Keratinocyte (primary cell): Measurements from ENCODE around the gene ASCC3. TPM values are rescaled to one million over a fixed set of nuclear protein-coding genes. Genes with fewer than 3 reads are reported as not detected.

ENCODE experiments used
- DNase-seq: peaks from one replicate; pipeline ENCODE4 v3.0.0-alpha.2; 2011; ENCODE audit warnings: low read depth, missing footprints, low spot score
- FAIRE-seq: peaks from 2 replicates; lab custom pipeline; 2011; peaks lifted over from hg19 to GRCh38; lab: Jason Lieb, UNC
- H2AFZ ChIP-seq: 2 replicates; pipeline ENCODE4 v1.6.0; 2012; ENCODE audit warnings: low read length, control low read depth, inconsistent platforms; ENCODE audit not compliant: control insufficient read depth
- H3K27ac ChIP-seq: 2 replicates; pipeline ENCODE4 v1.5.1; 2011; ENCODE audit warnings: low read length; ENCODE audit not compliant: control insufficient read depth, insufficient read depth
- H3K27me3 ChIP-seq: 3 replicates; pipeline ENCODE4 v1.6.0; 2011; ENCODE audit warnings: low read length; ENCODE audit not compliant: control insufficient read depth, insufficient read depth; ENCODE audit errors: extremely low read depth
- H3K36me3 ChIP-seq, 2 experiments: 2 replicates in 1 of 2; 3 replicates in 1 of 2; pipeline ENCODE4 v1.5.1; 2011; ENCODE audit warnings: low read length in 2 of 2, mild to moderate bottlenecking in 1 of 2; ENCODE audit not compliant: control insufficient read depth in 2 of 2, insufficient read depth in 2 of 2; ENCODE audit errors: extremely low read depth in 1 of 2
- H3K4me1 ChIP-seq: 3 replicates; pipeline ENCODE4 v1.5.1; 2011; ENCODE audit warnings: low read length; ENCODE audit not compliant: control insufficient read depth, insufficient read depth; ENCODE audit errors: extremely low read depth
- H3K4me2 ChIP-seq: 3 replicates; pipeline ENCODE4 v1.6.0; 2011; ENCODE audit warnings: low read depth, low read length; ENCODE audit not compliant: control insufficient read depth, insufficient read depth; ENCODE audit errors: extremely low read depth
- H3K4me3 ChIP-seq, 3 experiments: fragments of 200-600 bp in 1 of 3; sonication (generic) in 1 of 3; 2 replicates in 2 of 3; 3 replicates in 1 of 3; pipeline ENCODE4 v1.5.1; 2011 to 2016; ENCODE audit warnings: low read length in 3 of 3, mild to moderate bottlenecking in 3 of 3, control low read depth in 2 of 3, inconsistent platforms in 1 of 3, low read depth in 1 of 3, mixed read lengths in 1 of 3, mixed run types in 1 of 3, moderate library complexity in 1 of 3; ENCODE audit not compliant: control insufficient read depth in 2 of 3, insufficient read depth in 2 of 3; ENCODE audit errors: extremely low read depth in 1 of 3
- H3K79me2 ChIP-seq: 2 replicates; pipeline ENCODE4 v1.6.0; 2012; ENCODE audit warnings: low read length; ENCODE audit not compliant: control insufficient read depth, insufficient read depth
- H3K9ac ChIP-seq: 3 replicates; pipeline ENCODE4 v1.6.0; 2011; ENCODE audit warnings: low read length; ENCODE audit not compliant: control insufficient read depth, insufficient read depth; ENCODE audit errors: extremely low read depth
- H3K9me1 ChIP-seq: 3 replicates; pipeline ENCODE4 v1.6.0; 2011; ENCODE audit warnings: low read length; ENCODE audit not compliant: control insufficient read depth, insufficient read depth; ENCODE audit errors: extremely low read depth
- H3K9me3 ChIP-seq: 2 replicates; pipeline ENCODE4 v1.5.1; 2012; ENCODE audit warnings: low read depth, low read length; ENCODE audit not compliant: control insufficient read depth
- H4K20me1 ChIP-seq: 3 replicates; pipeline ENCODE4 v1.6.0; 2011; ENCODE audit warnings: low read length; ENCODE audit not compliant: control insufficient read depth, insufficient read depth; ENCODE audit errors: extremely low read depth
- EZH2 ChIP-seq: IDR thresholded peaks from one replicate; pipeline ENCODE4 v1.6.1; 2012; ENCODE audit warnings: inconsistent platforms, mild to moderate bottlenecking, low read length, moderate library complexity
- dilution Hi-C: fragments of 300-500 bp; cut with MboI; formaldehyde crosslinking; loops from one replicate; pipeline ENCODE4 v1.7.0; 2020; ENCODE audit warnings: low sequenced_read_pairs; ENCODE audit not compliant: extremely low pct_ligation_motif_present
- polyA plus RNA-seq, 5 experiments: library from polyadenylated mRNA; depleted of rRNA in 3 of 5; stranded (reverse) in 3 of 5; stranded (forward) in 1 of 5; unstranded in 1 of 5; fragments of >200 nt; gene quantifications; 1 replicate in 1 of 5; 2 replicates in 3 of 5; 3 replicates in 1 of 5; pipeline versions ENCODE4 v1.2.1 to v1.2.3, GENCODE V29; 2011 to 2012; ENCODE audit warnings: missing spikeins in 2 of 5, low read depth in 1 of 5, low replicate concordance in 1 of 5
- TF ChIP-seq, protein P1 (sequence below), 3 experiments: IDR thresholded peaks in 1 of 3; conservative IDR thresholded peaks in 1 of 3; optimal IDR thresholded peaks in 1 of 3; 2 replicates in 2 of 3; 3 replicates in 1 of 3; pipeline versions ENCODE3 to v1.5.1; 2011; ENCODE audit warnings: low read length in 3 of 3, mild to moderate bottlenecking in 3 of 3, moderate library complexity in 2 of 3, control low read depth in 1 of 3, inconsistent platforms in 1 of 3; ENCODE audit not compliant: insufficient read depth in 2 of 3; ENCODE audit errors: extremely low read depth in 1 of 3

ASCC3 gene
- polyA plus RNA-seq, 1 donor (not counting 4 experiments of a cell fraction or from before 2014, with no cell fraction given) = 58.6 TPM

DNA sequence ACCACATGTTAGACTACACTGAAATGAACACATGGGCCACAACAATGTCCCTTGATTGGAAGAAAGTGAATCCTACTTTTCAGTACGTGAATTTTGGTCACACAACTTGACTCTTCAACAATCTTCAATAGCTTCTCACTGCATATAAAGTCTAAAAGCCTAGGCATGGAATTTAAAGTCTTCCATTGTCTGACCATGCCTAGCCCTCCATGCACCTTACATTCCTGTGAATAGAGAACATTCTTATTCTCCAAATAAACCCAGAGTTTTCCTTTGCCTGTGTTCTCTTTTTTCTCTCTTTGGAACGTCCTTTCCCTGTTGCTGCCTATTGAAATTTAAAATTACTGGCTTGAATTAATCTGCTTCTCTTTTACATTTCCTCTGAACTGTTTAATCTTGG lies 207.5 kb downstream of the ASCC3 start:
- Histone ChIP-seq H3K4me2 (no peak overlapping the region), H4K20me1 (no peaks in the 10 kb centered on the region), H2AFZ (no peak overlapping the region), H3K9ac (no peak overlapping the region), H3K9me1 (no peaks in the 10 kb centered on the region), H3K4me1 (no peaks in the 10 kb centered on the region), H3K4me3 (no peak overlapping the region), H3K79me2 (no peaks in the 10 kb centered on the region), H3K27ac (no peak overlapping the region), H3K9me3 (no peaks in the 10 kb centered on the region), H3K36me3 (no peaks in the 10 kb centered on the region), H3K27me3 (no peaks in the 10 kb centered on the region)
- DNase-seq (no peak), FAIRE-seq (no peak)
- no peak for TF ChIP-seq EZH2
- TF ChIP-seq, protein P1, sequence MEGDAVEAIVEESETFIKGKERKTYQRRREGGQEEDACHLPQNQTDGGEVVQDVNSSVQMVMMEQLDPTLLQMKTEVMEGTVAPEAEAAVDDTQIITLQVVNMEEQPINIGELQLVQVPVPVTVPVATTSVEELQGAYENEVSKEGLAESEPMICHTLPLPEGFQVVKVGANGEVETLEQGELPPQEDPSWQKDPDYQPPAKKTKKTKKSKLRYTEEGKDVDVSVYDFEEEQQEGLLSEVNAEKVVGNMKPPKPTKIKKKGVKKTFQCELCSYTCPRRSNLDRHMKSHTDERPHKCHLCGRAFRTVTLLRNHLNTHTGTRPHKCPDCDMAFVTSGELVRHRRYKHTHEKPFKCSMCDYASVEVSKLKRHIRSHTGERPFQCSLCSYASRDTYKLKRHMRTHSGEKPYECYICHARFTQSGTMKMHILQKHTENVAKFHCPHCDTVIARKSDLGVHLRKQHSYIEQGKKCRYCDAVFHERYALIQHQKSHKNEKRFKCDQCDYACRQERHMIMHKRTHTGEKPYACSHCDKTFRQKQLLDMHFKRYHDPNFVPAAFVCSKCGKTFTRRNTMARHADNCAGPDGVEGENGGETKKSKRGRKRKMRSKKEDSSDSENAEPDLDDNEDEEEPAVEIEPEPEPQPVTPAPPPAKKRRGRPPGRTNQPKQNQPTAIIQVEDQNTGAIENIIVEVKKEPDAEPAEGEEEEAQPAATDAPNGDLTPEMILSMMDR (optimal IDR thresholded peaks at IDR 0.05 in 1 of 3, IDR thresholded peaks at IDR 0.05 in 1 of 3, conservative IDR thresholded peaks at IDR 0.05 in 1 of 3; ENCODE audit: extremely low read depth in 1 of 3, insufficient read depth in 2 of 3, low read length in 3 of 3) = no peak
- dilution Hi-C loops = no loop called here

DNA sequence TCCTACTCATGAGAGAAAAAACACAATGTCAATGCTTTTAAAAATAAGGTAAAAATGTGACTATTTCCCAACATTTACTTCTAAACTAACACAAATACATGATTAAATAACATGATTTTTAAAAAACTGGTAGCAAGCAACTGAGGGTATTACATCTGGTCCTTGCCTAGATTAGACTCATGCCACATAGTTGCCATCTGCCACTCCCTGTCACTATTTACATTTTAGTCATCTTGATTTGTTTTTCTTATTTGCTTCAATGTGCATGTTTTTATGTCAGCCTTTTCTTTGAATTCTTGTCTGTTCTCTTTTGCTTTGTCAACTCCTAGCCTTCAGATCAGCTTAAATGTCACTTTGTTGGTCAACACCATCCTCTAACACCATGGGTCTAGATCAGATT lies 209.4 kb downstream of the ASCC3 start:
- FAIRE-seq = no peak
- H3K9me3 ChIP-seq = no peaks in the 10 kb centered on the region
- TF ChIP-seq EZH2 = no peak
- TF ChIP-seq, protein P1 (optimal IDR thresholded peaks at IDR 0.05 in 1 of 3, IDR thresholded peaks at IDR 0.05 in 1 of 3, conservative IDR thresholded peaks at IDR 0.05 in 1 of 3; ENCODE audit: extremely low read depth in 1 of 3, insufficient read depth in 2 of 3, low read length in 3 of 3) = no peak
- no peaks in the 10 kb centered on the region for H3K79me2 ChIP-seq
- dilution Hi-C loops = no loop called here
- no peaks in the 10 kb centered on the region for H3K36me3 ChIP-seq
- H4K20me1 ChIP-seq = no peaks in the 10 kb centered on the region
- H3K4me1 ChIP-seq = no peaks in the 10 kb centered on the region
- H2AFZ ChIP-seq = no peak overlapping the region
- no peak for DNase-seq
- no peak overlapping the region for H3K9ac ChIP-seq
- no peak overlapping the region for H3K4me2 ChIP-seq
- H3K4me3 ChIP-seq = no peak overlapping the region
- no peaks in the 10 kb centered on the region for H3K27me3 ChIP-seq
- H3K9me1 ChIP-seq = no peaks in the 10 kb centered on the region
- no peak overlapping the region for H3K27ac ChIP-seq
